Measurements from ENCODE around the gene DNAH12. TPM values are rescaled to one million over a fixed set of nuclear protein-coding genes. Genes with fewer than 3 reads are reported as not detected.

DNAH12 gene
- total RNA-seq, 1 donor from 2014 or later = 0.02 TPM

DNA sequence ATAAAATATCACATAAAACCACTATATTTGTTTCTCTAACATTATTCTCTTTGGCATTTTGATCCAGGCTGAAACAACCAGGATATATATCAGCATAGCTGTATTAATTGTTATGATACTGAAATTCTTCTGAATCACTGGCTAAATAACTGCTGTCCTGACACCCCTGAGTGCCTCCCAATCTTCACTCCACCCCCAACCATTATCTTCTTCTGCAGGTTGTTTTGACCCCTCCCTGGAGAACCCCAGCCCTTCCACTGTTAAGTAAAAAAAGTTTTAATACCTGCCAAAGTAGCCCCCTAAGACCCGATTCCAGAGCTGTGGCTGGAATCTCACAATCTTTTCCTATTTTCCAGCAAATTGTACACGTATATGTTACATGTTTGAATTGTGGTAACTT is 124.1 kb downstream of the DNAH12 start:
- Mint-ChIP-seq H3K9me3 (no peaks in the 10 kb centered on the region), H3K4me3 (no peak overlapping the region), H3K4me1 (peaks cover 8% of the 10 kb centered on the region), H3K27me3 (ENCODE audit: insufficient read depth, low read depth) (peaks cover 2% of the 10 kb centered on the region), H3K27ac (no peak overlapping the region), H3K36me3 (no peaks in the 10 kb centered on the region)
- Histone ChIP-seq H3K4me1 (peaks cover 11% of the 10 kb centered on the region), H3F3A (ENCODE audit: low read depth) (no peaks in the 10 kb centered on the region), H3K27me3 (no peaks in the 10 kb centered on the region), H2AFZ (replicated peaks) (no peak overlapping the region), H3K79me2 (ENCODE audit: low read depth) (no peaks in the 10 kb centered on the region), H3K9ac (no peak overlapping the region), H3K4me2 (no peak overlapping the region), H3K27ac (no peak overlapping the region), H3K36me3 (no peaks in the 10 kb centered on the region), H3K9me3 (ENCODE audit: low read depth) (no peaks in the 10 kb centered on the region), H4K20me1 (ENCODE audit: low read depth) (no peaks in the 10 kb centered on the region), H3K4me3 (no peak overlapping the region)
- TF ChIP-seq EZH2phosphoT487 (IDR thresholded peaks at IDR 0.05) (no peak), CTCF (IDR thresholded peaks at IDR 0.05) (no peak), EZH2 (IDR thresholded peaks at IDR 0.05) (no peak)
- no peak for DNase-seq (ENCODE audit: low spot score)

DNA sequence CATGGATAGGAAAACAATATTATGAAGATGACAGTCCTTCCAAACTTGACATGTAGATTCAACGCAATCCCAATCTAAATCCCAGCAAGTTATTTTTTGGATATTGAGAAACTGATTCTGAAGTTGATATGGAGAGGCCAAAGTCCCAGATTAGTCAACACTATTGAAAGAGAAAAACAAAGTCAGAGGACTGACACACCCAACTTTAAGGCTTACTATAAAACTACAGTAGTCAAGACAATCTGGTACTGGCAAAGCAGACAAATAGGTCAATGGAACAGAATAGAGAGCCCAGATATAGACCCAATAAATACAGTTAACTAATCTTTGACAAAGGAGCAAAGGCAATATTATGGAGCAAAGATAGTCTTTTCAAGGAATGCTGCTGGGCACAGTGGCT is 132.4 kb downstream of the DNAH12 start:
- Histone ChIP-seq H3K9ac (no peak overlapping the region), H3K9me3 (ENCODE audit: low read depth) (no peaks in the 10 kb centered on the region), H3K79me2 (ENCODE audit: low read depth) (no peaks in the 10 kb centered on the region), H3K36me3 (no peaks in the 10 kb centered on the region), H4K20me1 (ENCODE audit: low read depth) (no peaks in the 10 kb centered on the region), H2AFZ (replicated peaks) (no peak overlapping the region), H3F3A (ENCODE audit: low read depth) (no peaks in the 10 kb centered on the region), H3K4me3 (no peak overlapping the region), H3K27me3 (no peaks in the 10 kb centered on the region), H3K4me2 (no peak overlapping the region), H3K27ac (no peak overlapping the region), H3K4me1 (no peaks in the 10 kb centered on the region)
- no peak overlapping the region for H3K4me3 Mint-ChIP-seq
- H3K27ac Mint-ChIP-seq = no peak overlapping the region
- H3K9me3 Mint-ChIP-seq = no peaks in the 10 kb centered on the region
- no peak for DNase-seq (ENCODE audit: low spot score)
- TF ChIP-seq EZH2 (IDR thresholded peaks at IDR 0.05) = no peak
- no peak for TF ChIP-seq CTCF (IDR thresholded peaks at IDR 0.05)
- no peak for TF ChIP-seq EZH2phosphoT487 (IDR thresholded peaks at IDR 0.05)
- no peaks in the 10 kb centered on the region for H3K4me1 Mint-ChIP-seq
- H3K27me3 Mint-ChIP-seq (ENCODE audit: insufficient read depth, low read depth) = no peaks in the 10 kb centered on the region
- H3K36me3 Mint-ChIP-seq = no peaks in the 10 kb centered on the region

- Mint-ChIP-seq H3K4me1 (no peaks in the 10 kb centered on the region), H3K4me3 (no peak overlapping the region), H3K27me3 (ENCODE audit: insufficient read depth, low read depth) (no peaks in the 10 kb centered on the region), H3K36me3 (no peaks in the 10 kb centered on the region), H3K27ac (no peak overlapping the region), H3K9me3 (no peaks in the 10 kb centered on the region)
- H3K27me3 ChIP-seq = no peaks in the 10 kb centered on the region
- H2AFZ ChIP-seq (replicated peaks) = no peak overlapping the region
- H3K4me1 ChIP-seq = no peaks in the 10 kb centered on the region
- no peak overlapping the region for H3K27ac ChIP-seq
- H3K4me2 ChIP-seq = no peak overlapping the region
- no peak overlapping the region for H3K4me3 ChIP-seq
- H4K20me1 ChIP-seq (ENCODE audit: low read depth) = no peaks in the 10 kb centered on the region
- no peaks in the 10 kb centered on the region for H3F3A ChIP-seq (ENCODE audit: low read depth)
- H3K9ac ChIP-seq = no peak overlapping the region
- H3K79me2 ChIP-seq (ENCODE audit: low read depth) = no peaks in the 10 kb centered on the region
- no peak for DNase-seq (ENCODE audit: low spot score)
- no peak for TF ChIP-seq EZH2 (IDR thresholded peaks at IDR 0.05)
- H3K36me3 ChIP-seq = no peaks in the 10 kb centered on the region
- no peaks in the 10 kb centered on the region for H3K9me3 ChIP-seq (ENCODE audit: low read depth)
Measured at GRCh38 chr3:57409471-57409870, 134.7 kb downstream of the DNAH12 start.

DNA sequence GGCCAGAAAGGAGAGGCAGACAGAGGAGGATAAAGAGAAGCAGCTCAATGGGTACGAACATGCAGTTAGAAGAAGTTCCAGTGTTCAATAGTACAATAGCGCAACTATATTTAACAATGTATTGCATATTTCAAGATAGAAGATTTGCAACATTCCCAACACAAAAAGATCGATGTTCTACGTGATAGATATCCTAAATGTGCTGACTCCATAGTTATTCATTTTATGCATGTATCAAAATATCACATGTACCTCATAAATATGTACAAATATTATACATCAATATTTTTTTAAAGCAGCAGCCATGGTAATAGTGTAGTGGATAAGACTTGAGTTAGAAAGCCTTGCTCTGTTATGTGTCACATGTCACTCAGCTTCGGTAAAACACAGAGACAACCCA is 141.5 kb downstream of the DNAH12 start:
- no peak overlapping the region for H3K4me3 ChIP-seq
- no peak for DNase-seq (ENCODE audit: low spot score)
- no peak overlapping the region for H3K9ac ChIP-seq
- H3K79me2 ChIP-seq (ENCODE audit: low read depth) = no peaks in the 10 kb centered on the region
- no peaks in the 10 kb centered on the region for H3K4me1 Mint-ChIP-seq
- TF ChIP-seq EZH2 (IDR thresholded peaks at IDR 0.05) (no peak), EZH2phosphoT487 (IDR thresholded peaks at IDR 0.05) (no peak), CTCF (IDR thresholded peaks at IDR 0.05) (no peak)
- H3F3A ChIP-seq (ENCODE audit: low read depth) = no peaks in the 10 kb centered on the region
- no peak overlapping the region for H3K27ac ChIP-seq
- H3K9me3 Mint-ChIP-seq = peaks cover 4% of the 10 kb centered on the region
- no peaks in the 10 kb centered on the region for H3K4me1 ChIP-seq
- peaks cover 3% of the 10 kb centered on the region for H3K27me3 ChIP-seq
- H2AFZ ChIP-seq (replicated peaks) = no peak overlapping the region
- no peak overlapping the region for H3K4me3 Mint-ChIP-seq
- H3K27me3 Mint-ChIP-seq (ENCODE audit: insufficient read depth, low read depth) = no peaks in the 10 kb centered on the region
- H4K20me1 ChIP-seq (ENCODE audit: low read depth) = no peaks in the 10 kb centered on the region
- no peaks in the 10 kb centered on the region for H3K36me3 ChIP-seq
- H3K4me2 ChIP-seq = no peak overlapping the region
- H3K27ac Mint-ChIP-seq = no peak overlapping the region
- no peaks in the 10 kb centered on the region for H3K9me3 ChIP-seq (ENCODE audit: low read depth)
- no peaks in the 10 kb centered on the region for H3K36me3 Mint-ChIP-seq

Data from neural progenitor cell (in vitro differentiated cells).